RWPE1 (cell line): ENCODE data around the gene WASL.

Experiments used
- CTCF ChIA-PET: fragments of 350-600 bp; sonication (Branson Sonifier 250); formaldehyde crosslinking; extraction: SDS; loops from one replicate; lab custom pipeline; 2021; lab: Yijun Ruan, JAX
- POLR2A ChIA-PET: fragments of 400-600 bp; formaldehyde crosslinking; extraction: SDS; loops from one replicate; lab custom pipeline; 2020; ENCODE audit warnings: antibody characterized with exemption; ENCODE audit not compliant: low non-redundant PET; lab: Yijun Ruan, JAX
- DNase-seq: peaks from one replicate; pipeline ENCODE4 v3.0.0; 2012; ENCODE audit warnings: low spot score
- H3K27ac ChIP-seq: fragments of 450-650 bp; 2 replicates; pipeline ENCODE4 v1.5.1; 2017
- CTCF ChIP-seq: fragments of 450-650 bp; conservative IDR thresholded peaks from 2 replicates; pipeline ENCODE4 v1.5.1; 2017; ENCODE audit warnings: low read depth, mild to moderate bottlenecking

The WASL gene

GRCh38 chr7:123650595-123650994, 98.2 kb downstream of the WASL start:
- CTCF ChIA-PET, result no interaction called here
- DNase-seq, result no peak
- no peak for TF ChIP-seq CTCF
- no peak overlapping the region for H3K27ac ChIP-seq
- POLR2A ChIA-PET, result no interaction called here

- no peak overlapping the region for H3K27ac ChIP-seq
- ChIA-PET POLR2A (no interaction called here), CTCF (no interaction called here)
These were observed 98.8 kb downstream of the WASL start for GRCh38 chr7:123649964-123650363.

GRCh38 chr7:123647106-123647730, 101.6 kb downstream of the WASL start:
- TF ChIP-seq CTCF, result no peak
- no peak for DNase-seq
- no peak overlapping the region for H3K27ac ChIP-seq
- CTCF ChIA-PET, result no interaction called here
- POLR2A ChIA-PET, result no interaction called here

More at GRCh38 chr7:123649964-123650363, 98.8 kb downstream of the WASL start:
- TF ChIP-seq CTCF, result no peak
- peak; percentile 41 for DNase-seq

- no peak for DNase-seq
- ChIA-PET CTCF (interaction anchor here (0.6 to 1.1 kb wide), 2 partner anchors 37 to 160 kb away, joined by 3 read pairs; no protein-coding TSS in a partner anchor), POLR2A (no interaction called here)
- TF ChIP-seq CTCF, result no peak
- no peak overlapping the region for H3K27ac ChIP-seq
These were observed 103.3 kb downstream of the WASL start for GRCh38 chr7:123645516-123645915.

- ChIA-PET CTCF (interaction anchor here (0.6 to 0.9 kb wide), 2 partner anchors 8 to 1946 kb away, joined by 3 read pairs; no protein-coding TSS in a partner anchor), POLR2A (no interaction called here)
- no peak overlapping the region for H3K27ac ChIP-seq
- no peak for TF ChIP-seq CTCF
- DNase-seq, result peak; percentile 40
These were observed 105.0 kb downstream of the WASL start for GRCh38 chr7:123643495-123644441.

- H3K27ac ChIP-seq, result no peak overlapping the region
- no peak for TF ChIP-seq CTCF
- no peak for DNase-seq
- ChIA-PET POLR2A (no interaction called here), CTCF (no interaction called here)
These were observed 106.9 kb downstream of the WASL start for GRCh38 chr7:123641901-123642300.
